ENCODE results near the gene TRIML2.
A peak's percentile ranks its signal among the peaks of the same experiment; 100 is the strongest.

The TRIML2 gene

GRCh38 chr4:188147176-188147575 lies 37.8 kb upstream of the TRIML2 start:
- H3K36me3 ChIP-seq (replicated peaks in 1 of 2; ENCODE audit: control insufficient read depth in 2 of 2, insufficient read depth in 2 of 2, low read length in 2 of 2) = no peaks in the 10 kb centered on the region

DNA sequence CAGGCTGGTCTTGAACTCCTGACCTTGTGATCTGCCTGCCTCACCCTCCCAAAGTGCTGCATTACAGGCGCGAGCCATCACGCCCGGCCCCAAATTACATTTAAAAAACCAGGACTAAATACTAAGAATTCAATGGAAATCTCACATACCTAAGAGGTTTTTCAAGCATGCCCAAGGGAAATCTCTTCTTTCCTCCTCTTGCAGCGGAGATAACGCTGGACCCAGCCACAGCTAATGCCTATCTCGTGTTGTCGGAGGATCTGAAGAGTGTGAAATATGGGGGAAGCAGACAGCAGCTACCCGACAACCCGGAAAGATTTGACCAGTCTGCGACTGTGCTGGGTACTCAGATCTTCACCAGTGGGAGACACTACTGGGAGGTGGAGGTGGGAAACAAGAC lies 37.2 kb upstream of the TRIML2 start:
- H2BK5ac ChIP-seq (ENCODE audit: low read length) = no peak overlapping the region
- H3K4ac ChIP-seq (ENCODE audit: low read length) = no peak overlapping the region
- DNase-seq (ENCODE audit: low spot score) = no peak
- no peak overlapping the region for H3K27ac ChIP-seq (replicated peaks; ENCODE audit: low read length)
- no peak overlapping the region for H2AK5ac ChIP-seq (ENCODE audit: low read depth, low read length)
- no peak overlapping the region for H2BK120ac ChIP-seq (ENCODE audit: low read depth, low read length)
- H3K23ac ChIP-seq (ENCODE audit: low read depth, low read length, poor library complexity) = no peak overlapping the region
- no peak overlapping the region for H3K9ac ChIP-seq (ENCODE audit: low read depth, low read length, poor library complexity)
- no peaks in the 10 kb centered on the region for H3K9me3 ChIP-seq (replicated peaks in 1 of 2; ENCODE audit: control insufficient read depth in 2 of 2, insufficient read depth in 1 of 2, low read depth in 1 of 2, low read length in 2 of 2)
- H3K14ac ChIP-seq (ENCODE audit: low read length) = peak overlapping the region; percentile 82
- no peak overlapping the region for H3K4me3 ChIP-seq (ENCODE audit: low read length in 2 of 2)
- H3K18ac ChIP-seq (ENCODE audit: low read length) = no peak overlapping the region
- H3K4me2 ChIP-seq (ENCODE audit: insufficient read depth, low read length, poor library complexity, severe bottlenecking) = no peak overlapping the region
- H3K27me3 ChIP-seq (ENCODE audit: control insufficient read depth in 3 of 3, insufficient read depth in 3 of 3, low read depth in 1 of 3, low read length in 3 of 3) = no peaks in the 10 kb centered on the region
- no peak overlapping the region for H4K8ac ChIP-seq (ENCODE audit: low read depth, low read length)
- H4K91ac ChIP-seq (ENCODE audit: low read depth, low read length, poor library complexity) = no peak overlapping the region
- no CpG with 5 or more reads among the region's 11 CpGs for WGBS, 2 donors (ENCODE audit: extremely low coverage in 2 of 2, insufficient read length in 2 of 2, insufficient replicate concordance in 1 of 2)
- H3K4me1 ChIP-seq (ENCODE audit: control insufficient read depth in 2 of 2, insufficient read depth in 1 of 2, low read depth in 1 of 2, low read length in 2 of 2) = no peaks in the 10 kb centered on the region
- no peaks in the 10 kb centered on the region for H3K79me1 ChIP-seq (ENCODE audit: low read depth, low read length)
- no peak overlapping the region for H2BK15ac ChIP-seq (ENCODE audit: low read length)
- H3K36me3 ChIP-seq (replicated peaks in 1 of 2; ENCODE audit: control insufficient read depth in 2 of 2, insufficient read depth in 2 of 2, low read length in 2 of 2) = no peaks in the 10 kb centered on the region
- no peak overlapping the region for H2BK12ac ChIP-seq (ENCODE audit: low read length)
- no peak overlapping the region for H2AFZ ChIP-seq (ENCODE audit: low read length)

More at GRCh38 chr4:188147176-188147575, 37.8 kb upstream of the TRIML2 start:
- H3K18ac ChIP-seq (ENCODE audit: low read length) = no peak overlapping the region
- no peak overlapping the region for H3K23ac ChIP-seq (ENCODE audit: low read depth, low read length, poor library complexity)
- no peak overlapping the region for H3K27ac ChIP-seq (replicated peaks; ENCODE audit: low read length)
- H3K9ac ChIP-seq (ENCODE audit: low read depth, low read length, poor library complexity) = no peak overlapping the region
- H3K4me2 ChIP-seq (ENCODE audit: insufficient read depth, low read length, poor library complexity, severe bottlenecking) = no peak overlapping the region
- H2BK120ac ChIP-seq (ENCODE audit: low read depth, low read length) = no peak overlapping the region
- H2AFZ ChIP-seq (ENCODE audit: low read length) = no peak overlapping the region
- no peak for DNase-seq (ENCODE audit: low spot score)
- WGBS, 2 donors (ENCODE audit: extremely low coverage in 2 of 2, insufficient read length in 2 of 2, insufficient replicate concordance in 1 of 2) = no CpG with 5 or more reads among the region's 11 CpGs
- no peak overlapping the region for H3K14ac ChIP-seq (ENCODE audit: low read length)
- no peak overlapping the region for H3K4ac ChIP-seq (ENCODE audit: low read length)
- no peaks in the 10 kb centered on the region for H3K27me3 ChIP-seq (ENCODE audit: control insufficient read depth in 3 of 3, insufficient read depth in 3 of 3, low read depth in 1 of 3, low read length in 3 of 3)
- H2BK12ac ChIP-seq (ENCODE audit: low read length) = peak overlapping the region; percentile 58
- H3K4me1 ChIP-seq (ENCODE audit: control insufficient read depth in 2 of 2, insufficient read depth in 1 of 2, low read depth in 1 of 2, low read length in 2 of 2) = no peaks in the 10 kb centered on the region
- H3K4me3 ChIP-seq (ENCODE audit: low read length in 2 of 2) = no peak overlapping the region
- no peak overlapping the region for H4K91ac ChIP-seq (ENCODE audit: low read depth, low read length, poor library complexity)
- H3K79me1 ChIP-seq (ENCODE audit: low read depth, low read length) = no peaks in the 10 kb centered on the region
- no peaks in the 10 kb centered on the region for H3K9me3 ChIP-seq (replicated peaks in 1 of 2; ENCODE audit: control insufficient read depth in 2 of 2, insufficient read depth in 1 of 2, low read depth in 1 of 2, low read length in 2 of 2)
- H2AK5ac ChIP-seq (ENCODE audit: low read depth, low read length) = no peak overlapping the region
- H2BK5ac ChIP-seq (ENCODE audit: low read length) = no peak overlapping the region
- no peak overlapping the region for H4K8ac ChIP-seq (ENCODE audit: low read depth, low read length)
- H2BK15ac ChIP-seq (ENCODE audit: low read length) = no peak overlapping the region

- Histone ChIP-seq H3K14ac (ENCODE audit: low read length) (no peak overlapping the region), H3K18ac (ENCODE audit: low read length) (no peak overlapping the region), H3K79me1 (ENCODE audit: low read depth, low read length) (no peaks in the 10 kb centered on the region), H2BK120ac (ENCODE audit: low read depth, low read length) (no peak overlapping the region), H3K9me3 (replicated peaks in 1 of 2; ENCODE audit: control insufficient read depth in 2 of 2, insufficient read depth in 1 of 2, low read depth in 1 of 2, low read length in 2 of 2) (no peaks in the 10 kb centered on the region), H3K4me2 (ENCODE audit: insufficient read depth, low read length, poor library complexity, severe bottlenecking) (no peak overlapping the region), H2BK12ac (ENCODE audit: low read length) (no peak overlapping the region), H4K91ac (ENCODE audit: low read depth, low read length, poor library complexity) (no peak overlapping the region), H4K8ac (ENCODE audit: low read depth, low read length) (no peak overlapping the region), H3K36me3 (replicated peaks in 1 of 2; ENCODE audit: control insufficient read depth in 2 of 2, insufficient read depth in 2 of 2, low read length in 2 of 2) (no peaks in the 10 kb centered on the region), H3K27ac (replicated peaks; ENCODE audit: low read length) (no peak overlapping the region), H2AK5ac (ENCODE audit: low read depth, low read length) (no peak overlapping the region), H3K23ac (ENCODE audit: low read depth, low read length, poor library complexity) (no peak overlapping the region), H2BK5ac (ENCODE audit: low read length) (no peak overlapping the region), H3K4ac (ENCODE audit: low read length) (no peak overlapping the region), H3K9ac (ENCODE audit: low read depth, low read length, poor library complexity) (no peak overlapping the region), H3K27me3 (ENCODE audit: control insufficient read depth in 3 of 3, insufficient read depth in 3 of 3, low read depth in 1 of 3, low read length in 3 of 3) (no peaks in the 10 kb centered on the region), H3K4me3 (ENCODE audit: low read length in 2 of 2) (no peak overlapping the region), H2AFZ (ENCODE audit: low read length) (no peak overlapping the region), H3K4me1 (ENCODE audit: control insufficient read depth in 2 of 2, insufficient read depth in 1 of 2, low read depth in 1 of 2, low read length in 2 of 2) (no peaks in the 10 kb centered on the region), H2BK15ac (ENCODE audit: low read length) (no peak overlapping the region)
- DNase-seq (ENCODE audit: low spot score) = no peak
- WGBS, 2 donors (ENCODE audit: extremely low coverage in 2 of 2, insufficient read length in 2 of 2, insufficient replicate concordance in 1 of 2) = no CpG with 5 or more reads among the region's 10 CpGs
Measured at GRCh38 chr4:188145601-188146000, 36.2 kb upstream of the TRIML2 start.

- Histone ChIP-seq H2BK15ac (ENCODE audit: low read length) (no peak overlapping the region), H2AFZ (ENCODE audit: low read length) (no peak overlapping the region), H3K4me2 (ENCODE audit: insufficient read depth, low read length, poor library complexity, severe bottlenecking) (no peak overlapping the region), H3K79me1 (ENCODE audit: low read depth, low read length) (no peaks in the 10 kb centered on the region), H3K36me3 (replicated peaks in 1 of 2; ENCODE audit: control insufficient read depth in 2 of 2, insufficient read depth in 2 of 2, low read length in 2 of 2) (no peaks in the 10 kb centered on the region), H3K18ac (ENCODE audit: low read length) (no peak overlapping the region), H3K9ac (ENCODE audit: low read depth, low read length, poor library complexity) (no peak overlapping the region), H2BK5ac (ENCODE audit: low read length) (no peak overlapping the region), H2AK5ac (ENCODE audit: low read depth, low read length) (no peak overlapping the region), H3K4me3 (ENCODE audit: low read length in 2 of 2) (no peak overlapping the region), H3K27me3 (ENCODE audit: control insufficient read depth in 3 of 3, insufficient read depth in 3 of 3, low read depth in 1 of 3, low read length in 3 of 3) (no peaks in the 10 kb centered on the region), H4K91ac (ENCODE audit: low read depth, low read length, poor library complexity) (no peak overlapping the region), H3K4ac (ENCODE audit: low read length) (no peak overlapping the region), H3K14ac (ENCODE audit: low read length) (no peak overlapping the region), H2BK120ac (ENCODE audit: low read depth, low read length) (no peak overlapping the region), H3K23ac (ENCODE audit: low read depth, low read length, poor library complexity) (no peak overlapping the region), H2BK12ac (ENCODE audit: low read length) (no peak overlapping the region), H3K9me3 (replicated peaks in 1 of 2; ENCODE audit: control insufficient read depth in 2 of 2, insufficient read depth in 1 of 2, low read depth in 1 of 2, low read length in 2 of 2) (peaks cover 0 to 2% of the 10 kb centered on the region in 2 donors), H4K8ac (ENCODE audit: low read depth, low read length) (no peak overlapping the region), H3K4me1 (ENCODE audit: control insufficient read depth in 2 of 2, insufficient read depth in 1 of 2, low read depth in 1 of 2, low read length in 2 of 2) (no peaks in the 10 kb centered on the region), H3K27ac (replicated peaks; ENCODE audit: low read length) (no peak overlapping the region)
- DNase-seq (ENCODE audit: low spot score) = no peak
- WGBS, 2 donors (ENCODE audit: extremely low coverage in 2 of 2, insufficient read length in 2 of 2, insufficient replicate concordance in 1 of 2) = no CpG with 5 or more reads among the region's 11 CpGs
Measured at GRCh38 chr4:188143731-188144130, 34.3 kb upstream of the TRIML2 start.
